ENCODE data around the gene AOX1. TPM values are rescaled to one million over a fixed set of nuclear protein-coding genes. Genes with fewer than 3 reads are reported as not detected.

AOX1 gene
- total and polyA plus RNA-seq, 2 donors (not counting 1 experiment from before 2014, with no cell fraction given) = 0.18 TPM; not detected in 1

DNA sequence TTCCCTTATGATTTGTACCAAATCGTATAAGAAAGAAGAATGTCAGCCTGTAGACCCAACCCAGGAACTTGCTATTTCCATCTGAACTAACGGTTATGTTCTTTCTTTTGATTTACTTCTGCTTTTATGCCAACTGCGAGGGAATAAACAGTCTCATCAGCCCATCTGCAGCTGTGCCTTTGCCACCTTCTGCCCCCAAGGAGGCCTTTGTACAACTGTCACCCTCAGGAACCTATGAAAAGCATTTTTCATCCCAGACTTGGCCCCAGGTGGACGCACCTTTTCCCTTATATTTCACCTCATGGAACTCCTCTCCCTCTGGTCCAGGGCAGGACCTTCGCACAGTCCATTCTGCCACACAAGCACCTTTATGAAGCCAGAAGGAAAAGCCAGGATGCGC, 109.8 kb downstream of the AOX1 start:
- H3K27ac Mint-ChIP-seq = no peak overlapping the region

DNA sequence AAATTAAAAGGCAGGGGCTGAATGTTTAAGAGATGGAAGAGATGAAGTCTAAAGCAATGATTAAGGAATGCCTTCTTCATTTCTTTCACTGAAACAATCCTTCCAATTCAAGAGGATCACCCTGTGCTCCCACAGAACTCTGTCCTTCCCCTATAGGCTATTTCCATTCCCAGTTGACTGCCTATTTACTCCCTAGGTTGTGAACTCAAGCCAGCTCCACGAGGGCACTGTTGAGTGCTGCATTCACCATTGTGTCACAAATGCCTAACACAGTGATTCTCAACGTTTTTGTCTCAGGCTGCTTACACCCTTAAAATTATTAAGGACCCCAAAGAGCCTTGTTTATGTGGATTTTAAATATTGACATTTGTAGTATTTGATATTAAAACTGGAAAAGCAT, 112.4 kb downstream of the AOX1 start:
- POLR2A ChIA-PET = no interaction called here
- Mint-ChIP-seq H3K9me3 (ENCODE audit: insufficient read depth) (no peaks in the 10 kb centered on the region), H3K27me3 (peaks cover 17% of the 10 kb centered on the region), H3K4me1 (peaks cover 12% of the 10 kb centered on the region), H3K27ac (no peak overlapping the region), H3K4me3 (no peak overlapping the region)
- Histone ChIP-seq H3K79me2 (ENCODE audit: control insufficient read depth, insufficient read depth, low read length) (no peaks in the 10 kb centered on the region), H3K27ac (ENCODE audit: low read length in 2 of 2) (no peak overlapping the region), H3K36me3 (replicated peaks in 1 of 2; ENCODE audit: control extremely low read depth in 1 of 2, control insufficient read depth in 1 of 2, extremely low read depth in 1 of 2, insufficient read depth in 2 of 2, low read length in 1 of 2) (no peaks in the 10 kb centered on the region), H3K4me2 (replicated peaks; ENCODE audit: low read depth, low read length, poor library complexity, severe bottlenecking) (no peak overlapping the region), H3K9me3 (ENCODE audit: control extremely low read depth in 1 of 3, control insufficient read depth in 2 of 3, insufficient read depth in 1 of 3, low read length in 2 of 3) (no peaks in the 10 kb centered on the region), H3K4me1 (ENCODE audit: control insufficient read depth in 2 of 2, insufficient read depth in 2 of 2, low read length in 2 of 2) (peaks cover 19 to 23% of the 10 kb centered on the region in 2 donors), H3K9ac (ENCODE audit: low read length) (no peak overlapping the region), H3K27me3 (replicated peaks in 1 of 4; ENCODE audit: control extremely low read depth in 1 of 4, control insufficient read depth in 3 of 4, insufficient read depth in 4 of 4, low read length in 3 of 4) (no peaks in the 10 kb centered on the region), H4K20me1 (ENCODE audit: control insufficient read depth, insufficient read depth, low read length, poor library complexity, severe bottlenecking) (no peaks in the 10 kb centered on the region), H2AFZ (ENCODE audit: insufficient read depth, low read depth, low read length, poor library complexity, severe bottlenecking) (no peak overlapping the region), H3K4me3 (ENCODE audit: control extremely low read depth in 1 of 5, extremely low read depth in 1 of 5, insufficient read depth in 1 of 5, low read depth in 2 of 5, low read length in 4 of 5) (no peak overlapping the region)
- intact Hi-C loops (cut with micrococcal nuclease) = no loop called here
- ATAC-seq (ENCODE audit: low read depth) = no peak
- 0% methylated on average over 1 of the region's 2 CpGs for WGBS (ENCODE audit: insufficient coverage)
- no peak for DNase-seq
- TF ChIP-seq, protein P1, sequence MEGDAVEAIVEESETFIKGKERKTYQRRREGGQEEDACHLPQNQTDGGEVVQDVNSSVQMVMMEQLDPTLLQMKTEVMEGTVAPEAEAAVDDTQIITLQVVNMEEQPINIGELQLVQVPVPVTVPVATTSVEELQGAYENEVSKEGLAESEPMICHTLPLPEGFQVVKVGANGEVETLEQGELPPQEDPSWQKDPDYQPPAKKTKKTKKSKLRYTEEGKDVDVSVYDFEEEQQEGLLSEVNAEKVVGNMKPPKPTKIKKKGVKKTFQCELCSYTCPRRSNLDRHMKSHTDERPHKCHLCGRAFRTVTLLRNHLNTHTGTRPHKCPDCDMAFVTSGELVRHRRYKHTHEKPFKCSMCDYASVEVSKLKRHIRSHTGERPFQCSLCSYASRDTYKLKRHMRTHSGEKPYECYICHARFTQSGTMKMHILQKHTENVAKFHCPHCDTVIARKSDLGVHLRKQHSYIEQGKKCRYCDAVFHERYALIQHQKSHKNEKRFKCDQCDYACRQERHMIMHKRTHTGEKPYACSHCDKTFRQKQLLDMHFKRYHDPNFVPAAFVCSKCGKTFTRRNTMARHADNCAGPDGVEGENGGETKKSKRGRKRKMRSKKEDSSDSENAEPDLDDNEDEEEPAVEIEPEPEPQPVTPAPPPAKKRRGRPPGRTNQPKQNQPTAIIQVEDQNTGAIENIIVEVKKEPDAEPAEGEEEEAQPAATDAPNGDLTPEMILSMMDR (IDR thresholded peaks at IDR 0.05) = no peak
- no peak for TF ChIP-seq EZH2 (IDR thresholded peaks at IDR 0.05; ENCODE audit: borderline replicate concordance, insufficient read depth, low read depth, low read length, poor library complexity, severe bottlenecking)
- CTCF ChIA-PET = no interaction called here

More for the DNA sequence above, 109.8 kb downstream of the AOX1 start:
- Mint-ChIP-seq H3K9me3 (ENCODE audit: insufficient read depth) (no peaks in the 10 kb centered on the region), H3K27me3 (peaks cover 22% of the 10 kb centered on the region), H3K4me1 (peaks cover 10% of the 10 kb centered on the region), H3K4me3 (no peak overlapping the region)
- H2AFZ ChIP-seq (ENCODE audit: insufficient read depth, low read depth, low read length, poor library complexity, severe bottlenecking) = peak overlapping the region; percentile 71
- no peaks in the 10 kb centered on the region for H3K79me2 ChIP-seq (ENCODE audit: control insufficient read depth, insufficient read depth, low read length)
- intact Hi-C loops (cut with micrococcal nuclease) = no loop called here
- POLR2A ChIA-PET = interaction anchor here (0.8 kb wide), 1 partner anchor 169 kb away, joined by 3 read pairs; the partner anchor contains the start of gene CLK1
- H3K27ac ChIP-seq (ENCODE audit: low read length in 2 of 2) = peak overlapping the region; percentile 22 to 25
- WGBS (ENCODE audit: insufficient coverage) = 8% methylated on average over 6 of the region's 6 CpGs
- DNase-seq = peak; percentile 38
- no peaks in the 10 kb centered on the region for H3K36me3 ChIP-seq (replicated peaks in 1 of 2; ENCODE audit: control extremely low read depth in 1 of 2, control insufficient read depth in 1 of 2, extremely low read depth in 1 of 2, insufficient read depth in 2 of 2, low read length in 1 of 2)
- H3K4me3 ChIP-seq (ENCODE audit: control extremely low read depth in 1 of 5, extremely low read depth in 1 of 5, insufficient read depth in 1 of 5, low read depth in 2 of 5, low read length in 4 of 5) = no peak overlapping the region
- peaks cover 19 to 23% of the 10 kb centered on the region in 2 donors for H3K4me1 ChIP-seq (ENCODE audit: control insufficient read depth in 2 of 2, insufficient read depth in 2 of 2, low read length in 2 of 2)
- no peak overlapping the region for H3K9ac ChIP-seq (ENCODE audit: low read length)
- ATAC-seq (ENCODE audit: low read depth) = peak; percentile 69
- no peaks in the 10 kb centered on the region for H3K9me3 ChIP-seq (ENCODE audit: control extremely low read depth in 1 of 3, control insufficient read depth in 2 of 3, insufficient read depth in 1 of 3, low read length in 2 of 3)
- H4K20me1 ChIP-seq (ENCODE audit: control insufficient read depth, insufficient read depth, low read length, poor library complexity, severe bottlenecking) = no peaks in the 10 kb centered on the region
- H3K27me3 ChIP-seq (replicated peaks in 1 of 4; ENCODE audit: control extremely low read depth in 1 of 4, control insufficient read depth in 3 of 4, insufficient read depth in 4 of 4, low read length in 3 of 4) = no peaks in the 10 kb centered on the region
- CTCF ChIA-PET = interaction anchor here (1.2 kb wide), 1 partner anchor 18 kb away, joined by 3 read pairs; no protein-coding TSS in a partner anchor
- peak overlapping the region; percentile 56 for H3K4me2 ChIP-seq (replicated peaks; ENCODE audit: low read depth, low read length, poor library complexity, severe bottlenecking)
- no peak for TF ChIP-seq EZH2 (IDR thresholded peaks at IDR 0.05; ENCODE audit: borderline replicate concordance, insufficient read depth, low read depth, low read length, poor library complexity, severe bottlenecking)
- TF ChIP-seq, protein P1 (IDR thresholded peaks at IDR 0.05) = no peak

All from B cell (primary cell).